Measurements from ENCODE around the gene ZMYM2.

- TF ChIP-seq, protein P1, sequence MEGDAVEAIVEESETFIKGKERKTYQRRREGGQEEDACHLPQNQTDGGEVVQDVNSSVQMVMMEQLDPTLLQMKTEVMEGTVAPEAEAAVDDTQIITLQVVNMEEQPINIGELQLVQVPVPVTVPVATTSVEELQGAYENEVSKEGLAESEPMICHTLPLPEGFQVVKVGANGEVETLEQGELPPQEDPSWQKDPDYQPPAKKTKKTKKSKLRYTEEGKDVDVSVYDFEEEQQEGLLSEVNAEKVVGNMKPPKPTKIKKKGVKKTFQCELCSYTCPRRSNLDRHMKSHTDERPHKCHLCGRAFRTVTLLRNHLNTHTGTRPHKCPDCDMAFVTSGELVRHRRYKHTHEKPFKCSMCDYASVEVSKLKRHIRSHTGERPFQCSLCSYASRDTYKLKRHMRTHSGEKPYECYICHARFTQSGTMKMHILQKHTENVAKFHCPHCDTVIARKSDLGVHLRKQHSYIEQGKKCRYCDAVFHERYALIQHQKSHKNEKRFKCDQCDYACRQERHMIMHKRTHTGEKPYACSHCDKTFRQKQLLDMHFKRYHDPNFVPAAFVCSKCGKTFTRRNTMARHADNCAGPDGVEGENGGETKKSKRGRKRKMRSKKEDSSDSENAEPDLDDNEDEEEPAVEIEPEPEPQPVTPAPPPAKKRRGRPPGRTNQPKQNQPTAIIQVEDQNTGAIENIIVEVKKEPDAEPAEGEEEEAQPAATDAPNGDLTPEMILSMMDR (IDR thresholded peaks at IDR 0.05): no peak
- TF ChIP-seq EP300 (IDR thresholded peaks at IDR 0.05) (no peak), POLR2A (IDR thresholded peaks at IDR 0.05) (no peak), POLR2AphosphoS5 (IDR thresholded peaks at IDR 0.05) (no peak)
Measured at GRCh38 chr13:19961924-19962323, 3.4 kb downstream of the ZMYM2 start.

Measured in gastroesophageal sphincter (tissue), 3 donors.